DMS114 treated with DMSO at 0.1 percent for 48 hours (cell line): ENCODE measurements around the gene SLC2A9.

Source experiments
- DNase-seq: peaks from one replicate; lab custom pipeline; 2025; ENCODE audit not compliant: unreplicated experiment; lab: John Stamatoyannopoulos, UW

Gene SLC2A9

GRCh38 chr4:10020871-10021652 lies at the start of gene SLC2A9:
Gene SLC2A9, minus strand, starts transcription at chr4:10021497. Its CDS starts 68 bp downstream, at chr4:10021429.
- no peak for DNase-seq

- DNase-seq: no peak
Measured at GRCh38 chr4:10069075-10069642, 47.9 kb upstream of the SLC2A9 start.

- no peak for DNase-seq
Measured at GRCh38 chr4:10066670-10067651, 45.7 kb upstream of the SLC2A9 start.

- DNase-seq: no peak
Measured at GRCh38 chr4:10066206-10066605, 44.9 kb upstream of the SLC2A9 start.

- peak; percentile 42 for DNase-seq
Measured at GRCh38 chr4:10063544-10064300, 42.4 kb upstream of the SLC2A9 start.

GRCh38 chr4:10061650-10062415 lies 40.5 kb upstream of the SLC2A9 start:
- no peak for DNase-seq

GRCh38 chr4:10058371-10058770 lies 37.1 kb upstream of the SLC2A9 start:
- no peak for DNase-seq

GRCh38 chr4:10057023-10057395 lies 35.7 kb upstream of the SLC2A9 start:
- no peak for DNase-seq

- no peak for DNase-seq
Measured at GRCh38 chr4:10056334-10057022, 35.2 kb upstream of the SLC2A9 start.

- DNase-seq: no peak
Measured at GRCh38 chr4:10055871-10056270, 34.6 kb upstream of the SLC2A9 start.

- DNase-seq: no peak
Measured at GRCh38 chr4:10054571-10055041, 33.3 kb upstream of the SLC2A9 start.

GRCh38 chr4:10053635-10054453 lies 32.5 kb upstream of the SLC2A9 start:
- no peak for DNase-seq

GRCh38 chr4:10051517-10052135 lies 30.3 kb upstream of the SLC2A9 start:
- no peak for DNase-seq

- no peak for DNase-seq
Measured at GRCh38 chr4:10050721-10051120, 29.4 kb upstream of the SLC2A9 start.

- DNase-seq: no peak
Measured at GRCh38 chr4:10050261-10050661, 29.0 kb upstream of the SLC2A9 start.

GRCh38 chr4:10048941-10049697 lies 27.8 kb upstream of the SLC2A9 start:
- no peak for DNase-seq

GRCh38 chr4:10047967-10048366 lies 26.7 kb upstream of the SLC2A9 start:
- no peak for DNase-seq
